ENCODE results near the gene HOXA2.

HOXA2 gene

DNA sequence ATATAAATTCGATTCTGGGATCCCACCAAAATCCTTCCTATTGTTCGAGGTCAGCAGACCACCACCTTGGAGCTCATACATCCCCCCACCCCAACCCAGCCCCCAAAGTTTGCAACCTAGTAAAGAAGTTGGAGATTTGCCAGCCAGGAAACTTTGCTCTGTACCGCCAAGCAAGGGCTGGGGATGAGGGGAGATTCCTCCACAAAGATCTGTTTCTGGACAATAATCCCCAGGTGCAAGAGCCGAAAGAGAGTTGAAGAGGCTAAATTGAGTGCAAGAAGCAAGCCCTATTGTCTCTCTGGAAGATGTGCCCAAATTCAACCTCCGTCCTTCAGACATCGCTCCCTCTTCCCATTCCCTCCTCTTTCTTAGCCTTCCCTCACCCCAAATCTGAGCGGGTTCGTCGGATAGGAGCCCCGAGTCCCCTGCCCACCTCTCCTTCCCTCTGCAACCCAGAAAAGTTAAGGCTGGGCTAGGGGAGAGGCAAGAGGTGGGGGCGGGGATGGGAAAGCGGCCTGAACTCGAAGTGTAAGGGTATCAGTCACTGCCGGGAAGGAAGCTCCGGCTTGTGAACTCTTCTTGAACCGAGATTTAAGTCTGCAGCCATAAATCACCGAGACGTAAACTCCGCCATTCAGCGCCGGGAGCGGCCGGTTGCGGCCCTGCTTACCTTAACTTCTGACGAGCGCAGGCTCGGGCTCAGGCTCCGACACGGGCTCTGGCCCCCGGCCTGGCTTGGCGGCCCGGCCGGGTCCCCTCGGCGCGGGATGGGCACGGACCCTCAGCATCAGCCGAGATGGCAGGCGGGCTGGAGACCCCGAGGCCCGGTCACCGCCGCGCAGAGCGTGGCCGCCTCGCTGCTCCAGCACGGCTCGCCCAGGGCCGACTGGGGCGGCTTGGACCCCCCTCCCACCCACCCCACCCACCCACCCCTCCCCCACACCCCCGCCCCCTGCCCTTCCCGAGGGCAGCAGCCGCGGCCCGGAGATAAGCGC lies 10.8 kb upstream of the HOXA2 start:
- DNase-seq = no peak

- DNase-seq = no peak
Observed at GRCh38 chr7:27112361-27112760, 9.9 kb upstream of the HOXA2 start.

GRCh38 chr7:27111751-27112277 lies 9.3 kb upstream of the HOXA2 start:
- no peak for DNase-seq

- DNase-seq = no peak
Observed at GRCh38 chr7:27111042-27111750, 8.7 kb upstream of the HOXA2 start.

- DNase-seq = no peak
Observed at GRCh38 chr7:27110186-27111031, 7.9 kb upstream of the HOXA2 start.

GRCh38 chr7:27109466-27110185 lies 7.1 kb upstream of the HOXA2 start:
- no peak for DNase-seq

DNA sequence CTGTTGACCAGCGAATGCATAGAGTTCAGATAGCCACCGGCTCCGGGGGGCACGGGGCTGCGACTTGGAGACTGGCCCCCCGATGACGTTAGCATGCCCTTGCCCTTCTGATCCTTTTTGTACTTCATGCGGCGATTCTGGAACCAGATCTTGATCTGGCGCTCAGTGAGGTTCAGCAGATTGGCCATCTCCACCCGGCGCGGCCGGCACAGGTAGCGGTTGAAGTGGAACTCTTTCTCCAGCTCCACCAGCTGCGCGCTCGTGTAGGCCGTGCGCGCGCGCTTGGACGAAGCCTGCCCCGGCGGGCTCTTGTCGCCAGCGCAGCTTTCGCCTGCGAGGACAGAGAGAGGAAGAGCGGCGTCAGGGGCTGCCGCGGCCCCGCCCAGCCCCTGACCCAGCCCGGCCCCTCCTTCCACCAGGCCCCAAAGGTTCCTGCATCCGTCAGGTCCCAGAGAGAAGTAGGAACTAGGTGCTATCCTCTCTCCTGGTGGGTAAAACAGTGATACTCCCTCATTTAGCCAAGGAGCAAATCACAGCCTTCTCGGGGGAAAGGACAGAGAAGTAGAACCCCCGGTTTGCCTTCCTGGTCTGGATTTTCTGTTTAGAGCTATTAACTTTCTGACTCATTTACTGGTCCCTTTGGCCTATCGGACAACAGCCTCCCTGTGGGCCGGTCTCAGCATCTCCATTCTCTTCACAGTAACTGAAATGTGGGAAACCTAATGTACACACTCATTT lies 6.1 kb upstream of the HOXA2 start:
- DNase-seq = no peak

DNA sequence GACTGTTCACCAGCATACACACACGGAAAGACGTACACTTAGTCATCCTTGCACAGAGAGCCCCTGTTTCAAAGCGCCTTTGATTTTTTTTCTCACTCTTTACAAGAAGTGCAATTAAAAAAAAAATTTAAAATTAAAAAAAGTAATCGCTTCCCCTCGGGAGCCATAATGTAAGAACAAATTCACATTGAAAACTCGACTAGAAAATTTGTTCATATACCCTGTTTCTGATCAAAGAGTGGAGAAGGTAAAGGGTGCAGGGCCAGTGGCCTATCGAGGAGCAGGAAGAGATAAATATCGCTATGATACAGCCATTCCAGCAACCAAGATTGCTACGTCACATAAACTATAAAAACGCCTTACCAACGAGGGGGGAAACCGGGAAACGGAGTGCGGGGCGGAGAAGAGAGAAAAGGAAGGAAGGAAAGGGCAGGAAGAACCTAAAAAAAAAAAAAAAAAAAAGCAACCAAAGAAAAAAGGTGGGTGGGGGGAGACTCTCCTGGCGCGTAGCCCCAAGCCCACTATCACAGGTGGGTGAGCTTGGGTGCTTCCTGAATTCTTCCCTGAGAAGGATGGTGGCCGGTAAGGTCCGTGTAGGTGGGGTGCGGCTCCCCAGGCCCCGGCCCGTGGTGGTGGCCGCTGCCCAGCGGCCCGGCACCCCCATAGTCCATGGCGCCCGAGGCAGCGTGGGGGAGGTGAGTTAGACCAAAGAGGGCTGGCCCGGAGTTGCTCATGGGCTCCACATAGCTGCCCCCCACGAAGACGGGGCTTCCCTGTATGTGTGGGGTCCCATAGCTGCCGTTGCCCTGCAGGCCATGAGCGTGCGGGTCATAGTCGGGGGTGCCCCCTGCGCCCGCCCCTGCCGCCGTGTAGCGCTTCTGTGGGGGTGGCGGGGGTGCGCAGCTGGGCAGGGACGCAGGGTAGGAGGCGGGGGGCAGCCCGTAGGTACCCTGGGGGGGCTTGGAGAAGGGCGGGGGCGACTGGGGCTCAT lies 5.2 kb upstream of the HOXA2 start:
- no peak for DNase-seq

GRCh38 chr7:27106901-27107240 lies 4.4 kb upstream of the HOXA2 start:
- no peak for DNase-seq

GRCh38 chr7:27106181-27106900 lies 3.9 kb upstream of the HOXA2 start:
- no peak for DNase-seq

GRCh38 chr7:27105301-27106031 lies 3.0 kb upstream of the HOXA2 start:
- no peak for DNase-seq

DNA sequence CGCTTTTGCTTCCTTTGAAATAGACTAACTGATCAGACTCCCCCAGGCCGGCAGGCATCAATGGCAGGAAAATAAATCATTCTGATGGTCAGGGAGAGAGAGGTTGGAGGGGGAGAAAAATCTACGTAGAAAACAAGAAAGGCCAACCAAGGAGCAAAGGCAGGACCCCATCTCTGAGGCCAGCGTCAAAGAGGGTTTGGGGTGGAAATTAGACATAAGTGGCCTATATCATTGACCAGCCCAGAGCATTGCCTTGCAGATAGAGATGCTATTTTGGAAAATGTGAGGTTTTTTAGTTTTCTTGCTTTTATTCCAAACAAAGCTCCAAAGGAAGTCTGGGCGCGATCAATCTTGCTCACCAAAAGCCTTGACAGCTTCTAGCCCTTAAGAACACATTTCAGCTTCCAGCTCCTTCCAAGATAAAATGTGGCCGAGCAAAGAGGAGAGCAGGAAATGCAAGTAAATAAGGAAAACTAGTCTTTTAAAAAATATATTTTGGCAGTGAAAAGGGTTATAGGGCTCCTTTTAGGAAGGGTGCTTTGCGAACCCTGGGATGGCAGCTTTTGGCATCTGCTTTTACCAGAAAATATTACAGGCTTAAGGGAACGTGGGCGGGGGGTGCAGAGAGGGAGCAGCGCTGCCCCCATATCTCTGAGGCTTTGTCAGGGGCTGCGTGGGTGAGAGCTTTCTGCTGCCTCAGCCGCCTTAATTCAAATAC lies 2.0 kb upstream of the HOXA2 start:
- DNase-seq = no peak

DNA sequence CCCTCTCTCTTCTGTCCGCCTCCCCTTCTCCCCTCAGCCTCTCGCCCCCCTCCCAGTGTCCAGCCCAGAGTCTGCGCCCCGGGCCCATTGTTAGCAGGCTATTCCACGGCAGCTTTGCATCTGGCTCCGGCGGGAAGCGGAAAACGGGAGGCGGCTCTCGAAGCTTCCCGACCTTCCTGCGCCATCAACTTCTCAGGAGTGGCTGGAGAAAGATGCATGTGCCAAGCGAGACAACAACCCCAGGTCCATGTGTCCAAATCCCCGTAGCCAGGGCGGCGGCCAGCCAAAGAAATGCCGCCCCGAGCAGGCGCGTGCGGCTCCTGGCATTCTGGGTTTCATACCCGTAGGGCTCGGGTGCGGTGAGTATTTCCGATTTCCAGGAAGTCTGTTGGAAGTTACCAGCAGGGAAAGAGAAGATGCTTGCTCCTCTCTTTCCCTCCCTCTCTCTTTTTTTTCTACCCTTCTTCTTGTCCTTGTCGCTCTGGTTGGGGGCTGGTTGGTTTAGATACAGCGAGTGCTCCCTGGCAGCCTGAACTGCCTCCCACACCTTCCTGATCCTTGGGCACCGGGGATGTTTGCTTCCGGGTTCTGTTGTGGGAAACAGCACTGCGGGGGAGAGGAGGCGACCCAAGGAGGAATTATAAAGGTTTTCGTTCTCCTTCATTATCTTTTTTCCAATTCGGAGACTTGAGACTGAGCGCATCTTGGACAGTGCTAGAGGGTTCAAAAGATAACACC lies 1.2 kb upstream of the HOXA2 start:
- no peak for DNase-seq

DNA sequence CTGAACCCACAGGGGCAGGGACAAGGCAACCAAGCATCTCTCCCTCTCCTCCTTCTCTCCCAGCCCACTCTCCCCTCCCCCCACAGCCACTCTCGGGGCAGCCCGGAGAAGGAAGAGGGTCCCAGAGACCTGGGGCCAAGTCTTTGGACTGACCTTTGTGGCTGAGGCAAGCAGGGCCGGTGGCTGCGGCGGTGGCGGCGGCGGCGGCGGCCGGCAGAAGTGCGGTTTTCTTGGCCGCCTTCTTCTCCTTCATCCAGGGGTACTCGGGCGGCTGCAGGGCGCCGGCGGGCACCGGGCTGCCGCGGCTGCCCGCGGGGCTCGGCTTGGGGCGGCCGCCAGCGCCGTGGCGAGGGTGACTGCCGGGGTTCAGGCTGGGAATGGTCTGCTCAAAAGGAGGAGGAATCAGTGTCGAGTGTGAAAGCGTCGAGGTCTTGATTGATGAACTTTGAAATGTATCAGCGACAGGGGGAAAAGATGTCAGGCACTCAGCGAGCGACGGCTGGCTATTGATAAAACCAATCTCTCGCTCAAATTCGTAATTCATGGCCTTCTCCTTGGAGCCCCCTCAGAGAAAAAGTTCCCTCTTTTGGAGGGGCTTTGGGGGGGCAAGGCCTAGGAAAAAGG lies 414 bp downstream of the HOXA2 start:
- no peak for DNase-seq

DNA sequence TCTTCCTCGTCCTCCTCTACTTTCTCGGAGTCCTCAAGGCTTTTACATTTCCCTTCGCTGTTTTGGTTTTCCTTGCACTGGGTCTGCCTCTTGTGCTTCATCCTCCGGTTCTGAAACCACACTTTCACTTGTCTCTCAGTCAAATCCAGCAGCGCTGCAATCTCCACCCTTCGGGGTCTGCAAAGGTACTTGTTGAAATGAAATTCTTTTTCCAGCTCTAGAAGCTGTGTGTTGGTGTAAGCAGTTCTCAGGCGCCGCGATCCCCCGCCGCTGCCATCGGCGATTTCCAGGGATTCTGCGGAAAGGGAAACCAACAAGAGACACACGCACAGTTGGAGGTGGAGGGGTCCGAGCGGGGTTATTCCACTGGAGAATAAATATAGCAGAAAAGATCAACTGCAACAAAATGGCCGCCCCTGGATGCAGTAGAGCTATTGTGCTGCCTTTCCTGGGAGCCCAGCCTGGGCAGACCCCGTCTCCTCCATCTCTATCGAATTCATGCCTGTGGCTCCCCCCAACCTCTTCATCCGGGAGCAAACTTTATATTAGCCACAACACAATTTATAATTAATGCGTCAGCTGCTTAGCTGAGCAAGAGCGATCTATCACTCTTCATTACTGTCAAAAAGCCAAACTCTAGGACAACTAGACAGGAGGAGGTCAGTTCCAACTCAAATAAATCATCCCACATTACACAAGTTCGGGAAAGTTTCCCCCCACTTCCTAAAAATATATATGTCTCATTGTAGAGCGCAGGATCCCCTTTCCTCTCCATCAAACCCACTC lies 1.1 kb downstream of the HOXA2 start:
- no peak for DNase-seq

Measured in hypothalamus (tissue), 51 donors.